Ovary (tissue), 3 donors: ENCODE results near the gene DYRK1A.

Source experiments
- POLR2A ChIP-seq: fragments of 450-650 bp; IDR thresholded peaks from one replicate; pipeline ENCODE4 v1.6.1; 2017; ENCODE audit warnings: antibody characterized with exemption, mild to moderate bottlenecking, moderate library complexity
- TF ChIP-seq, protein P1 (sequence below), 3 donors: fragments of 450-650 bp in 2 of 3; fragments of 200-600 bp in 1 of 3; IDR thresholded peaks; one replicate each; pipeline versions ENCODE4 v1.5.1 to v1.8.0; 2016 to 2022; ENCODE audit warnings: antibody characterized with exemption in 3 of 3, mild to moderate bottlenecking in 1 of 3
- donor health status: DM: no; HTN: no; CAD: no.

GRCh38 chr21:37505963-37506362 lies 139.4 kb downstream of the DYRK1A start:
- no peak for TF ChIP-seq POLR2A
- TF ChIP-seq, protein P1, sequence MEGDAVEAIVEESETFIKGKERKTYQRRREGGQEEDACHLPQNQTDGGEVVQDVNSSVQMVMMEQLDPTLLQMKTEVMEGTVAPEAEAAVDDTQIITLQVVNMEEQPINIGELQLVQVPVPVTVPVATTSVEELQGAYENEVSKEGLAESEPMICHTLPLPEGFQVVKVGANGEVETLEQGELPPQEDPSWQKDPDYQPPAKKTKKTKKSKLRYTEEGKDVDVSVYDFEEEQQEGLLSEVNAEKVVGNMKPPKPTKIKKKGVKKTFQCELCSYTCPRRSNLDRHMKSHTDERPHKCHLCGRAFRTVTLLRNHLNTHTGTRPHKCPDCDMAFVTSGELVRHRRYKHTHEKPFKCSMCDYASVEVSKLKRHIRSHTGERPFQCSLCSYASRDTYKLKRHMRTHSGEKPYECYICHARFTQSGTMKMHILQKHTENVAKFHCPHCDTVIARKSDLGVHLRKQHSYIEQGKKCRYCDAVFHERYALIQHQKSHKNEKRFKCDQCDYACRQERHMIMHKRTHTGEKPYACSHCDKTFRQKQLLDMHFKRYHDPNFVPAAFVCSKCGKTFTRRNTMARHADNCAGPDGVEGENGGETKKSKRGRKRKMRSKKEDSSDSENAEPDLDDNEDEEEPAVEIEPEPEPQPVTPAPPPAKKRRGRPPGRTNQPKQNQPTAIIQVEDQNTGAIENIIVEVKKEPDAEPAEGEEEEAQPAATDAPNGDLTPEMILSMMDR (IDR thresholded peaks at IDR 0.05): no peak
